B cell (primary cell): ENCODE results near the gene NOS1. TPM values are rescaled to one million over a fixed set of nuclear protein-coding genes. Genes with fewer than 3 reads are reported as not detected.

ENCODE experiments used
- ATAC-seq: fragments of 200-7000 bp; cut with Tn5 transposase; one replicate; pipeline ENCODE4 v1.10.0; 2021; ENCODE audit warnings: low read depth, mild to moderate bottlenecking, moderate number of reproducible peaks, moderate library complexity
- CTCF ChIA-PET: fragments of 350-600 bp; sonication (Branson Sonifier 250); formaldehyde crosslinking; loops from one replicate; lab custom pipeline; 2021; ENCODE audit warnings: antibody characterized with exemption, inconsistent platforms; lab: Charles Lee
- POLR2A ChIA-PET: fragments of 350-600 bp; sonication (Branson Sonifier 250); formaldehyde crosslinking; loops from one replicate; lab custom pipeline; 2021; ENCODE audit warnings: antibody characterized with exemption; lab: Charles Lee
- DNase-seq: peaks from one replicate; pipeline ENCODE4 v3.0.0; 2013
- H2AFZ ChIP-seq: 2 replicates; pipeline ENCODE4 v1.6.1; 2012; ENCODE audit warnings: mild to moderate bottlenecking, low read depth, low read length; ENCODE audit not compliant: insufficient read depth, poor library complexity, severe bottlenecking
- H3K27ac ChIP-seq, 2 donors: 1 replicate in 1 of 2; 2 replicates in 1 of 2; pipeline ENCODE4 v1.5.1; 2012 to 2013; ENCODE audit warnings: low read length in 2 of 2, mild to moderate bottlenecking in 2 of 2, moderate library complexity in 1 of 2
- H3K27me3 ChIP-seq, 4 experiments: fragments of 200-600 bp in 1 of 4; sonication (generic) in 1 of 4; replicated peaks in 1 of 4; 1 replicate in 2 of 4; 2 replicates in 2 of 4; pipeline versions ENCODE4 v1.6.1 to v1.7.0; 2013 to 2016; ENCODE audit warnings: low read length in 3 of 4, mild to moderate bottlenecking in 2 of 4, mixed read lengths in 1 of 4, moderate library complexity in 1 of 4; ENCODE audit not compliant: insufficient read depth in 4 of 4, control insufficient read depth in 3 of 4; ENCODE audit errors: control extremely low read depth in 1 of 4
- H3K36me3 ChIP-seq, 2 experiments: replicated peaks in 1 of 2; 1 replicate in 1 of 2; 2 replicates in 1 of 2; pipeline versions ENCODE4 v1.6.1 to v1.7.1; 2013; ENCODE audit warnings: low read length in 1 of 2; ENCODE audit not compliant: insufficient read depth in 2 of 2, control insufficient read depth in 1 of 2; ENCODE audit errors: control extremely low read depth in 1 of 2, extremely low read depth in 1 of 2
- H3K4me1 ChIP-seq, 2 donors: fragments of 200-600 bp in 1 of 2; sonication (generic) in 1 of 2; 1 replicate in 1 of 2; 2 replicates in 1 of 2; pipeline versions ENCODE4 v1.5.1 to v1.6.1; 2013 to 2017; ENCODE audit warnings: low read length in 2 of 2; ENCODE audit not compliant: control insufficient read depth in 2 of 2, insufficient read depth in 2 of 2
- H3K4me2 ChIP-seq: replicated peaks from 2 replicates; pipeline ENCODE3; 2012; ENCODE audit warnings: mild to moderate bottlenecking, low read depth, low read length; ENCODE audit not compliant: poor library complexity, severe bottlenecking
- H3K4me3 ChIP-seq, 5 experiments: fragments of 200-600 bp in 1 of 5; sonication (generic) in 1 of 5; 1 replicate in 3 of 5; 2 replicates in 2 of 5; pipeline versions ENCODE4 v1.5.1 to v1.7.0; 2011 to 2016; ENCODE audit warnings: low read length in 4 of 5, mild to moderate bottlenecking in 4 of 5, low read depth in 2 of 5, control low read depth in 1 of 5, moderate library complexity in 1 of 5; ENCODE audit not compliant: insufficient read depth in 1 of 5; ENCODE audit errors: control extremely low read depth in 1 of 5, extremely low read depth in 1 of 5
- H3K79me2 ChIP-seq: fragments of 200-600 bp; sonication (generic); one replicate; pipeline ENCODE4 v1.6.0; 2016; ENCODE audit warnings: low read length; ENCODE audit not compliant: control insufficient read depth, insufficient read depth
- H3K9ac ChIP-seq: fragments of 200-600 bp; sonication (generic); 2 replicates; pipeline ENCODE4 v1.6.1; 2017; ENCODE audit warnings: mild to moderate bottlenecking, low read length, moderate library complexity
- H3K9me3 ChIP-seq, 3 donors: one replicate each; pipeline versions ENCODE4 v1.6.1 to v1.7.1; 2013; ENCODE audit warnings: low read length in 2 of 3; ENCODE audit not compliant: control insufficient read depth in 2 of 3, insufficient read depth in 1 of 3; ENCODE audit errors: control extremely low read depth in 1 of 3
- H4K20me1 ChIP-seq: 2 replicates; pipeline ENCODE4 v1.6.0; 2012; ENCODE audit warnings: mild to moderate bottlenecking, low read length; ENCODE audit not compliant: insufficient read depth, control insufficient read depth, poor library complexity, severe bottlenecking
- H3K27ac Mint-ChIP-seq: one replicate; pipeline ENCODE4 v1.8.0; 2021; ENCODE audit warnings: mixed read lengths
- H3K27me3 Mint-ChIP-seq: one replicate; pipeline ENCODE4 v1.8.0; 2021; ENCODE audit warnings: mixed read lengths
- H3K4me1 Mint-ChIP-seq: one replicate; pipeline ENCODE4 v1.8.0; 2021; ENCODE audit warnings: mixed read lengths
- H3K4me3 Mint-ChIP-seq: one replicate; pipeline ENCODE4 v1.8.0; 2021; ENCODE audit warnings: mixed read lengths
- H3K9me3 Mint-ChIP-seq: one replicate; pipeline ENCODE4 v1.8.0; 2022; ENCODE audit warnings: mixed read lengths; ENCODE audit not compliant: insufficient read depth
- CTCF ChIP-seq: fragments of 200-600 bp; IDR thresholded peaks from one replicate; pipeline ENCODE4 v1.8.0; 2022; ENCODE audit warnings: antibody characterized with exemption, mild to moderate bottlenecking
- EZH2 ChIP-seq: IDR thresholded peaks from 2 replicates; pipeline ENCODE4 v1.6.1; 2012; ENCODE audit warnings: borderline replicate concordance, low read depth, mild to moderate bottlenecking, moderate library complexity, low read length; ENCODE audit not compliant: insufficient read depth, poor library complexity, severe bottlenecking
- WGBS: methylation state at CpG from one replicate; pipeline ENCODE4 v1.1.5; 2013; ENCODE audit warnings: missing lambda C conversion rate; ENCODE audit not compliant: insufficient coverage; 5-methylcytosine and 5-hydroxymethylcytosine counted together
- intact Hi-C: fragments of 100-400 bp; cut with micrococcal nuclease; formaldehyde crosslinking; loops from one replicate; pipeline ENCODE4 v1.10.0; 2022
- polyA plus RNA-seq: library from polyadenylated mRNA; depleted of rRNA; stranded (reverse); fragments of >200 nt; gene quantifications from 2 replicates; pipeline ENCODE4 v1.2.3, GENCODE V29; 2012
- total RNA-seq, 2 donors: library from RNA; stranded (reverse); fragments of 120-200 nt in 1 of 2; gene quantifications; 1 replicate in 1 of 2; 2 replicates in 1 of 2; pipeline versions ENCODE4 v1.2.3 to v1.2.4, GENCODE V29; 2013 to 2022

NOS1 gene
- total and polyA plus RNA-seq, 2 donors (not counting 1 experiment from before 2014, with no cell fraction given): not detected

- Histone ChIP-seq H4K20me1 (peaks cover 14% of the 10 kb centered on the region), H2AFZ (peak overlapping the region; percentile 83), H3K4me1 (peaks cover 13 to 18% of the 10 kb centered on the region in 2 donors), H3K9ac (peak overlapping the region; percentile 82), H3K27ac (peak overlapping the region; percentile 25 to 51), H3K79me2 (peaks cover 48% of the 10 kb centered on the region), H3K27me3 (peaks cover 0 to 5% (median 3%) of the 10 kb centered on the region in 4 experiments), H3K4me2 (peak overlapping the region; percentile 79), H3K4me3 (peak overlapping the region in 4 of 5 experiments; percentile 71 to 87 (median 82)), H3K9me3 (no peaks in the 10 kb centered on the region), H3K36me3 (peaks cover 0 to 23% of the 10 kb centered on the region in 2 experiments)
- ChIA-PET CTCF (interaction anchor here (0.6 to 2.4 kb wide), 2 partner anchors 24 to 759 kb away, joined by 4 to 7 read pairs; no protein-coding TSS in a partner anchor), POLR2A (no interaction called here)
- no peak for DNase-seq
- Mint-ChIP-seq H3K4me1 (peaks cover 27% of the 10 kb centered on the region), H3K27me3 (peaks cover 10% of the 10 kb centered on the region), H3K4me3 (peak overlapping the region; percentile 93), H3K27ac (peak overlapping the region; percentile 97), H3K9me3 (no peaks in the 10 kb centered on the region)
- intact Hi-C loops: no loop called here
- TF ChIP-seq EZH2 (no peak), CTCF (no peak)
- WGBS: 73% methylated on average over 9 of the region's 25 CpGs
- no peak for ATAC-seq
These were observed 172.3 kb downstream of the NOS1 start for GRCh38 chr12:117188961-117189724.

- CTCF ChIA-PET: interaction anchor here (0.6 to 2.4 kb wide), 2 partner anchors 25 to 758 kb away, joined by 4 to 7 read pairs; no protein-coding TSS in a partner anchor
- peaks cover 48% of the 10 kb centered on the region for H3K79me2 ChIP-seq
- Mint-ChIP-seq H3K9me3 (no peaks in the 10 kb centered on the region), H3K4me3 (peak overlapping the region; percentile 49), H3K4me1 (peaks cover 27% of the 10 kb centered on the region), H3K27ac (no peak overlapping the region), H3K27me3 (peaks cover 2% of the 10 kb centered on the region)
- no peak overlapping the region for H3K27ac ChIP-seq
- peaks cover 0 to 30% of the 10 kb centered on the region in 2 experiments for H3K36me3 ChIP-seq
- no peak overlapping the region for H3K4me2 ChIP-seq
- TF ChIP-seq EZH2: no peak
- no peak for TF ChIP-seq CTCF
- peaks cover 13 to 18% of the 10 kb centered on the region in 2 donors for H3K4me1 ChIP-seq
- no peaks in the 10 kb centered on the region for H3K9me3 ChIP-seq
- H3K4me3 ChIP-seq: no peak overlapping the region
- H2AFZ ChIP-seq: no peak overlapping the region
- DNase-seq: no peak
- no peak for ATAC-seq
- H3K27me3 ChIP-seq: peaks cover 0 to 5% (median 3%) of the 10 kb centered on the region in 4 experiments
- intact Hi-C loops: no loop called here
- POLR2A ChIA-PET: no interaction called here
- 100% methylated on average over 6 of the region's 12 CpGs for WGBS
- peaks cover 16% of the 10 kb centered on the region for H4K20me1 ChIP-seq
- no peak overlapping the region for H3K9ac ChIP-seq
These were observed 173.2 kb downstream of the NOS1 start for GRCh38 chr12:117188121-117188665.
